ENCODE measurements around the gene CACNB3.
A peak's percentile ranks its signal among the peaks of the same experiment; 100 is the strongest.

Gene CACNB3

GRCh38 chr12:48817873-48818830, at the start of gene CACNB3:
Gene CACNB3 (plus strand): TSS chr12:48818496. CDS start chr12:48818930, 434 bp downstream.
- peak; percentile 33 to 50 (median 49) for DNase-seq (ENCODE audit: low read depth in 2 of 3, low spot score in 2 of 3)

- no peak for DNase-seq (ENCODE audit: low read depth in 2 of 3, low spot score in 2 of 3)
Observed at GRCh38 chr12:48768736-48769135, 49.6 kb upstream of the CACNB3 start.

- DNase-seq (ENCODE audit: low read depth in 2 of 3, low spot score in 2 of 3): no peak
Observed at GRCh38 chr12:48770756-48771155, 47.5 kb upstream of the CACNB3 start.

GRCh38 chr12:48771588-48772112, 46.6 kb upstream of the CACNB3 start:
- no peak for DNase-seq (ENCODE audit: low read depth in 2 of 3, low spot score in 2 of 3)

GRCh38 chr12:48773686-48774085, 44.6 kb upstream of the CACNB3 start:
- DNase-seq (ENCODE audit: low read depth in 2 of 3, low spot score in 2 of 3): no peak

GRCh38 chr12:48774516-48774915, 43.8 kb upstream of the CACNB3 start:
- DNase-seq (ENCODE audit: low read depth in 2 of 3, low spot score in 2 of 3): no peak

GRCh38 chr12:48775299-48775698, 43.0 kb upstream of the CACNB3 start:
- no peak for DNase-seq (ENCODE audit: low read depth in 2 of 3, low spot score in 2 of 3)

GRCh38 chr12:48775991-48776649, 42.2 kb upstream of the CACNB3 start:
- no peak for DNase-seq (ENCODE audit: low read depth in 2 of 3, low spot score in 2 of 3)

- DNase-seq (ENCODE audit: low read depth in 2 of 3, low spot score in 2 of 3): no peak
Observed at GRCh38 chr12:48776956-48777355, 41.3 kb upstream of the CACNB3 start.

- no peak for DNase-seq (ENCODE audit: low read depth in 2 of 3, low spot score in 2 of 3)
Observed at GRCh38 chr12:48777501-48778400, 40.5 kb upstream of the CACNB3 start.

GRCh38 chr12:48779869-48780268, 38.4 kb upstream of the CACNB3 start:
- DNase-seq (ENCODE audit: low read depth in 2 of 3, low spot score in 2 of 3): no peak

GRCh38 chr12:48780381-48781025, 37.8 kb upstream of the CACNB3 start:
- no peak for DNase-seq (ENCODE audit: low read depth in 2 of 3, low spot score in 2 of 3)

GRCh38 chr12:48781750-48782456, 36.4 kb upstream of the CACNB3 start:
- DNase-seq (ENCODE audit: low read depth in 2 of 3, low spot score in 2 of 3): no peak

GRCh38 chr12:48782457-48783395, 35.6 kb upstream of the CACNB3 start:
- no peak for DNase-seq (ENCODE audit: low read depth in 2 of 3, low spot score in 2 of 3)

- DNase-seq (ENCODE audit: low read depth in 2 of 3, low spot score in 2 of 3): no peak
Observed at GRCh38 chr12:48783432-48783831, 34.9 kb upstream of the CACNB3 start.

- DNase-seq (ENCODE audit: low read depth in 2 of 3, low spot score in 2 of 3): no peak
Observed at GRCh38 chr12:48786591-48787544, 31.4 kb upstream of the CACNB3 start.

- DNase-seq (ENCODE audit: low read depth in 2 of 3, low spot score in 2 of 3): no peak
Observed at GRCh38 chr12:48787791-48788523, 30.3 kb upstream of the CACNB3 start.

Data from activated CD8-positive, alpha-beta memory T cell treated with anti-CD3 and anti-CD28 coated beads for 48 hours (primary cell).